Gastroesophageal sphincter (tissue), 3 donors: Measurements from ENCODE around the gene NBAS.

ENCODE experiments used
- CTCF ChIP-seq, 4 experiments: fragments of 200-600 bp in 2 of 4; fragments of 450-650 bp in 2 of 4; sonication (generic) in 1 of 4; IDR thresholded peaks; one replicate each; pipeline ENCODE4 v1.5.1; 2017 to 2019; ENCODE audit warnings: antibody characterized with exemption in 4 of 4, mild to moderate bottlenecking in 2 of 4, moderate library complexity in 2 of 4
- EP300 ChIP-seq: sonication (generic); formaldehyde crosslinking; IDR thresholded peaks from one replicate; pipeline ENCODE4 v1.6.1; 2017; ENCODE audit warnings: antibody characterized with exemption, mild to moderate bottlenecking
- POLR2A ChIP-seq, 2 donors: fragments of 450-650 bp; IDR thresholded peaks; one replicate each; pipeline ENCODE4 v1.6.1; 2017; ENCODE audit warnings: antibody characterized with exemption in 2 of 2, mild to moderate bottlenecking in 2 of 2, moderate library complexity in 1 of 2
- POLR2AphosphoS5 ChIP-seq: sonication (generic); formaldehyde crosslinking; IDR thresholded peaks from one replicate; pipeline ENCODE4 v1.6.1; 2017; ENCODE audit warnings: antibody characterized with exemption

GRCh38 chr2:15388406-15389325 lies 172.5 kb downstream of the NBAS start:
- TF ChIP-seq CTCF (IDR thresholded peaks at IDR 0.05), result no peak
- TF ChIP-seq POLR2AphosphoS5, result no peak
- TF ChIP-seq POLR2A (IDR thresholded peaks at IDR 0.05), result no peak
- no peak for TF ChIP-seq EP300
